ENCODE measurements around the gene HOXA1.

- TF ChIP-seq CTCF (IDR thresholded peaks at IDR 0.05; ENCODE audit: low read length) (no peak), EZH2 (IDR thresholded peaks at IDR 0.05; ENCODE audit: borderline replicate concordance, low read length) (no peak)
These were observed at the start of gene HOXA1 for GRCh38 chr7:27095897-27096767.
